WTC11 (cell line): ENCODE measurements around the gene BUD13. TPM values are rescaled to one million over a fixed set of nuclear protein-coding genes. Genes with fewer than 3 reads are reported as not detected.

Experiments used
- ATAC-seq: fragments of 200-7000 bp; cut with Tn5 transposase; 2 replicates; pipeline ENCODE4 v1.10.0; 2021; ENCODE audit warnings: mild to moderate bottlenecking, moderate library complexity
- CTCF ChIA-PET: fragments of 300-600 bp; sonication (Branson Sonifier 250); formaldehyde crosslinking; loops from one replicate; lab custom pipeline; 2021; ENCODE audit warnings: antibody characterized with exemption; lab: Charles Lee
- POLR2A ChIA-PET: fragments of 350-600 bp; sonication (Branson Sonifier 250); formaldehyde crosslinking; loops from one replicate; lab custom pipeline; 2021; ENCODE audit warnings: antibody characterized with exemption; lab: Charles Lee
- DNase-seq: peaks from one replicate; pipeline ENCODE4 v3.0.0; 2021; ENCODE audit warnings: low spot score
- H3K27ac Mint-ChIP-seq: 2 replicates; pipeline ENCODE4 v1.8.0; 2021; ENCODE audit warnings: mixed read lengths
- H3K27me3 Mint-ChIP-seq: 2 replicates; pipeline ENCODE4 v1.8.0; 2021; ENCODE audit warnings: low read depth, mild to moderate bottlenecking, moderate library complexity, mixed read lengths
- H3K36me3 Mint-ChIP-seq: 2 replicates; pipeline ENCODE4 v1.8.0; 2021; ENCODE audit warnings: mixed read lengths
- H3K4me1 Mint-ChIP-seq: 2 replicates; pipeline ENCODE4 v1.8.0; 2022; ENCODE audit warnings: mixed read lengths
- H3K4me3 Mint-ChIP-seq: 2 replicates; pipeline ENCODE4 v1.8.0; 2021; ENCODE audit warnings: mild to moderate bottlenecking, moderate library complexity, mixed read lengths
- H3K9me3 Mint-ChIP-seq: 2 replicates; pipeline ENCODE4 v1.8.0; 2021; ENCODE audit warnings: mixed read lengths
- ARID4B ChIP-seq: sonication (generic); formaldehyde crosslinking; IDR thresholded peaks from 2 replicates; pipeline ENCODE4 v1.8.0; 2023; ENCODE audit warnings: missing genetic modification reagents, mild to moderate bottlenecking, borderline replicate concordance
- CREB1 ChIP-seq: sonication (generic); formaldehyde crosslinking; IDR thresholded peaks from 2 replicates; pipeline ENCODE4 v1.8.0; 2023; ENCODE audit warnings: mild to moderate bottlenecking, missing genetic modification reagents
- CREM ChIP-seq: sonication (generic); formaldehyde crosslinking; IDR thresholded peaks from 2 replicates; pipeline ENCODE4 v1.8.1; 2022; ENCODE audit warnings: mild to moderate bottlenecking, missing genetic modification reagents, moderate library complexity
- ETV6 ChIP-seq: sonication (generic); formaldehyde crosslinking; IDR thresholded peaks from 2 replicates; pipeline ENCODE4 v1.8.1; 2022; ENCODE audit warnings: mild to moderate bottlenecking, missing genetic modification reagents
- FOXP4 ChIP-seq: sonication (generic); formaldehyde crosslinking; IDR thresholded peaks from 2 replicates; pipeline ENCODE4 v1.8.0; 2022; ENCODE audit warnings: mild to moderate bottlenecking, missing genetic modification reagents
- GABPB1 ChIP-seq: sonication (generic); formaldehyde crosslinking; IDR thresholded peaks from 2 replicates; pipeline ENCODE4 v1.8.1; 2023; ENCODE audit warnings: mild to moderate bottlenecking, missing genetic modification reagents
- HMGXB4 ChIP-seq: sonication (generic); formaldehyde crosslinking; IDR thresholded peaks from 2 replicates; pipeline ENCODE4 v1.8.1; 2023; ENCODE audit warnings: mild to moderate bottlenecking, moderate library complexity, missing genetic modification reagents
- MAX ChIP-seq: sonication (generic); formaldehyde crosslinking; IDR thresholded peaks from 2 replicates; pipeline ENCODE4 v1.8.0; 2022; ENCODE audit warnings: mild to moderate bottlenecking, missing genetic modification reagents
- MLX ChIP-seq: sonication (generic); formaldehyde crosslinking; IDR thresholded peaks from 2 replicates; pipeline ENCODE4 v1.8.1; 2023; ENCODE audit warnings: mild to moderate bottlenecking, missing genetic modification reagents, moderate library complexity
- MXD4 ChIP-seq: fragments of 250-450 bp; sonication (Bioruptor Pico); IDR thresholded peaks from 2 replicates; pipeline ENCODE4 v1.8.0; 2021; ENCODE audit warnings: mild to moderate bottlenecking, moderate library complexity, borderline replicate concordance
- RORB ChIP-seq: fragments of 250-450 bp; sonication (Bioruptor Pico); IDR thresholded peaks from 2 replicates; pipeline ENCODE4 v1.9.0; 2021; ENCODE audit warnings: mild to moderate bottlenecking
- SP1 ChIP-seq: sonication (generic); formaldehyde crosslinking; conservative IDR thresholded peaks from 2 replicates; pipeline ENCODE4 v1.8.1; 2022; ENCODE audit warnings: missing genetic modification reagents
- USF1 ChIP-seq: sonication (generic); formaldehyde crosslinking; IDR thresholded peaks from 2 replicates; pipeline ENCODE4 v1.8.0; 2022; ENCODE audit warnings: mild to moderate bottlenecking, missing genetic modification reagents
- ZNF396 ChIP-seq: fragments of 250-450 bp; sonication (Bioruptor Pico); IDR thresholded peaks from 2 replicates; pipeline ENCODE4 v1.8.0; 2021; ENCODE audit warnings: mild to moderate bottlenecking, moderate library complexity, borderline replicate concordance
- ZNF532 ChIP-seq: fragments of 250-450 bp; sonication (Bioruptor Pico); IDR thresholded peaks from 2 replicates; pipeline ENCODE4 v1.9.0; 2021; ENCODE audit warnings: mild to moderate bottlenecking, borderline replicate concordance
- total RNA-seq: library from RNA; stranded (reverse); gene quantifications from 3 replicates; pipeline ENCODE4 v1.2.3, GENCODE V29; 2021

Gene BUD13
- total RNA-seq, 1 experiment from 2014 or later, result 20.7 TPM

- peaks cover 22% of the 10 kb centered on the region for H3K4me1 Mint-ChIP-seq
- DNase-seq (peak; percentile 72), ATAC-seq (peak; percentile 66)
- no peaks in the 10 kb centered on the region for H3K9me3 Mint-ChIP-seq
- TF ChIP-seq ZNF396 (CRISPR knock-in tag) (no peak), FOXP4 (CRISPR knock-in tag) (peak; percentile 56; the same call in 1 of the 2 replicates), SP1 (peak; percentile 70), GABPB1 (peak; percentile 33; the same call in 1 of the 2 replicates), MAX (peak; percentile 70), MLX (no peak), ARID4B (CRISPR knock-in tag) (0 out of 2 replicates have a peak, but pooled peaks have one; percentile 60), ETV6 (CRISPR knock-in tag) (peak; percentile 43; the same call in 1 of the 2 replicates), ZNF532 (CRISPR knock-in tag) (no peak), CREB1 (CRISPR knock-in tag) (no peak), CREM (CRISPR knock-in tag) (peak; percentile 90), HMGXB4 (CRISPR knock-in tag) (peak; percentile 81), USF1 (CRISPR knock-in tag) (peak; percentile 14; the same call in 1 of the 2 replicates), MXD4 (CRISPR knock-in tag) (no peak), RORB (CRISPR knock-in tag) (no peak)
- peak within 1 kb of the TSS; percentile 61 for H3K27ac Mint-ChIP-seq
- ChIA-PET POLR2A (no interaction called here), CTCF (interaction anchor here (0.6 to 8.7 kb wide), 10 partner anchors 44 to 351 kb away, joined by 3 to 358 read pairs (median 4); partner anchors contain the start of genes APOA1 and SIK3)
- peak within 1 kb of the TSS; percentile 94 for H3K4me3 Mint-ChIP-seq
- peaks cover 40% of the 10 kb centered on the region for H3K36me3 Mint-ChIP-seq
- H3K27me3 Mint-ChIP-seq, result peaks cover 23% of the 10 kb centered on the region
These were observed 15.1 kb upstream of the BUD13 start, which contains the start of gene ZPR1 for GRCh38 chr11:116787786-116788486. Gene ZPR1 (minus strand): TSS chr11:116788023. CDS start chr11:116787990, 33 bp downstream.
